HG02610 (cell line): ENCODE data around the gene OOSP1.
"Not testable (repeated sequence)": the region's sequence is repeated elsewhere in the genome, so short reads cannot be mapped to it uniquely, and the experiment has no call there.

ENCODE experiments used
- ATAC-seq: cut with Tn5 transposase; IDR thresholded peaks from one replicate; pipeline ENCODE4 v1.9.1; 2021; ENCODE audit warnings: mild to moderate bottlenecking, moderate library complexity; ENCODE audit not compliant: unreplicated experiment

Gene OOSP1

DNA sequence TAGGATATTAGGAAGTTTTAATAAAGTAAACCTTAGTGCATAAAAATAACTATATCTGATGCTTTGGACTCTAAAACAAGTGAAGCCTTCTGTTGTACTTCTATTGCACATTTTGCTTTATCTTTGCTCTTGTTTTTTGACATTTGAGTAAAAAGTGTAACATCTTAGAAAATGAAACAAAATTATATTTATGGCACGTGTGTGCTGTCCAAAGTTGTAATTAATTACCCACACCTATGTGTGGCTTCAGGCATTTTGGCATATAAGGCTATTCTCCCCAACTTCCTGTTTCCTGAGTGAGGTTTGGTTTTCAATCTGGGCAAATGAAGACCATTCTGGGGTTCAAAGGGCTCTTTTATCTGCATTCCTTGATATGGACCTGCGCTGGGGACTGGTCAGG, at the start of gene OOSP1:
OOSP1 (plus strand) TSS at position 301 of the 400 bp plus-strand sequence; CDS start at position 324, 23 bp downstream.
- no peak for ATAC-seq

- no peak for ATAC-seq
These were observed 46.5 kb upstream of the OOSP1 start for GRCh38 chr11:59891781-59892181.

- ATAC-seq, result no peak
These were observed 43.6 kb upstream of the OOSP1 start for GRCh38 chr11:59894616-59895015.

DNA sequence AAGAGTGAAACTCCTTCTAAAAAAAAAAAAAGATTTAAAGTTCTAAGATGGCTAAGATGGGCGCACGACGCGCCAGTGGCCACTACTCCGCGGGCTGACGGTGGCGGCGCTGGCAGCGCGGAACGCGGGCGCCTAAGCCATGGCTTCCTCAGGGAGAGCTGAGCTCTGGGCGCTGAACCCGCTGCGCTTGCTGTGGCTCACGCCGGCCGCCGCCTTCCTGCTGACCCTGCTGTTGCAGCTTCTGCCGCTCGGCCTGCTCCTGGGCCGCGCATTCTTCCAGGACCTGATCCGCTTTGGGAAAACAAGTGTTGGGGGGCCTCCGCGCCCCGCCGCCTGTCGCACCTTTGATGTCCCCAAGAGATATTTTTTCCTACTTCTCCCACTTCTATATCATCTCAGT, 40.2 kb upstream of the OOSP1 start:
- ATAC-seq, result no peak

DNA sequence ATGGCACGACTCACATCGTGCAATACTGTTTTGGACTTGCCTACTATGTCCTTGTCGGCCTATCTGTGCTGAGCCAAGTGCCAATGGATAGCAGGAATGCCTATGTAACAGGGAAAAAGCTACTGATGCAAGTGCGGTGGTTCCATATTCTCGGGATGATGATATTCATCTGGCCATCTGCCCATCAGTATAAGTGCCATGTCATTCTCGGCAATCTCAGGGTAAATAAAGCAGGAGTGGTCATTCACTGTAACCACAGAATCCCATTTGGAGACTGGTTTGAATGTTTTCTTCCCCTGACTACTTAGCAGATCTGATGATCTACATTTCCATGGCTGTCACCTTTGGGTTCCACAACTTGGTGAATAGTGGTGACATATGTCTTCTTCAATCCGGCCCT, 39.6 kb upstream of the OOSP1 start:
- no peak for ATAC-seq

- ATAC-seq, result no peak
These were observed 38.7 kb upstream of the OOSP1 start for GRCh38 chr11:59899532-59899931.

GRCh38 chr11:59900366-59901126, 37.7 kb upstream of the OOSP1 start:
- ATAC-seq, result no peak

DNA sequence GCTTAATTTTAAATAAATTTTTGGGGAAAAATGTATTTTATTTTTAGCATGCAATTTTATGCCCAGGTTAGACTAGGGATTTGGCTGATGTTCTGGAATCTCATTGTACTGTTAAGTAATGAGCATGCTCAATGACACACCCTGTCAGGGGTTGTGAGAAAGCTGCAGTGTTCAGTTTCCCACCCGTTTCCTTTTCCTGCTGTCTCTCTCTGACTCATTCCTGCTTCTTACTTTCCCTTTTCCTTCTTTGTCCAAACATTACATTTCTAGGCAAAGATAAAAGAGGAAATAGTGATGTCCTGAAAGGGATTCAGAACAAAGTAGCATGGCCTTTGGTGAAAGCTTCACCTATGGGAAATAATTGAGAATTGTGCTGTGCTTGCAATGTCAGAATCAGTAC, 36.9 kb upstream of the OOSP1 start:
- no peak for ATAC-seq

DNA sequence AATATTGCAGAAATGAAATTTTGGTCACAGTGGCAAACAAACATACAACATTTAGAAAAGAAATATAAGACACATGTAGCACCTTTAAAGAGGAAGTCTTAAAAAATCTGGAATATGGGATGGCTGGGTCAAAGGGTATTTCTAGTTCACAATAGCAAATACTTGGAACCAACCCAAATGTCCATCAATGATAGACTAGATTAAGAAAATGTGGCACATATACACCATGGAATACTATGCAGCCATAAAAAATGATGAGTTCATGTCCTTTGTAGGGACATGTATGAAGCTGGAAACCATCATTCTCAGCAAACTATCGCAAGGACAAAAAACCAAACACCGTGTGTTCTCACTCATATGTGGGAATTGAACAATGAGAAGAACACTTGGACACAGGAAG, 34.7 kb upstream of the OOSP1 start:
- not testable (repeated sequence) for ATAC-seq

DNA sequence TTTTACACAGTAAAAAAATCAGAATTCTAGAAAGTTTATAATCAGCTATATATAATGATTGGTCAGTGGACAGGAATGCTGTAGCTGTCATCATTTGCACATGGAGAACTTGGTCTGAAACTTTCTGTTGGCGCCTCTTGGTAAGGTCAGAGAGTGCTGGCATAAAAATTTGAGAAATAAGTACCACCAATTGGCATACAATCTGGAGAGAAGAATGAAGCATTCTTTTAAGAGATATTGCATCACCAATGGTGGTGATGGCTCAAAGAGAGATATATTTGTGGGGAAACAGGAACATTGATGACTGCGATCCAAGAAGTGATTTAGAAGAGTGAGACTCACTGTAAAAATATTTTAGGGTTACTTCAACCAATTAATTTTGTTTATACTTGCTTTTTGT, 19.8 kb upstream of the OOSP1 start:
- no peak for ATAC-seq

DNA sequence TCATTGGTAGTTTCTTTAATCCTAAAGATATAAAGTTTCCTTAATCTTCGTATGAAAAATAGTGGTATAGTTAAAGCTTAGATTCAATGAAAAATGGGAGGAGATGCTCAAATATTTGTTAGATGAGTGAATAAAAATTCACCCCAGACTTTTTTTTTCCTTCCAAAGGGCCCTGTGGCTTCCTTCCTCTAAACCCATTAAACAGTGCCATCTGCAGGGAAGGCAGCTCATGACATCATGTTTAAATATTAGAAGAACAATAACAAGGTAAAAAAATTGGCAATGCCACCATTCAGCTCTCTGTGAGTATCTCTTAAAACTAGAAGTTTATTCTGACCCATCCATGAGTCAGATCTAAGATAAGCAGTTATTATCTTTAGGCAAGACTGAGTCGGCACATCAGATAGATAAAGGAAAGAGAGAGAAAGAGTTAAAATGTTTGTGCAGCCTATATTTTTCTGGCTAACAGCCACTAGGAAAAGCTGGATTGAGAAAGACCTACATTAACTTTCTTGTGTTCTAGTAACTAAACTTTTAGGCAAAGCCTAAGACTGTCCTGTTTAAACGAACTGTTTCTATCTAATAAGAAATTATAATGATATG, 19.1 kb upstream of the OOSP1 start:
- ATAC-seq, result no peak

GRCh38 chr11:59923813-59924212, 14.4 kb upstream of the OOSP1 start:
- ATAC-seq, result no peak

DNA sequence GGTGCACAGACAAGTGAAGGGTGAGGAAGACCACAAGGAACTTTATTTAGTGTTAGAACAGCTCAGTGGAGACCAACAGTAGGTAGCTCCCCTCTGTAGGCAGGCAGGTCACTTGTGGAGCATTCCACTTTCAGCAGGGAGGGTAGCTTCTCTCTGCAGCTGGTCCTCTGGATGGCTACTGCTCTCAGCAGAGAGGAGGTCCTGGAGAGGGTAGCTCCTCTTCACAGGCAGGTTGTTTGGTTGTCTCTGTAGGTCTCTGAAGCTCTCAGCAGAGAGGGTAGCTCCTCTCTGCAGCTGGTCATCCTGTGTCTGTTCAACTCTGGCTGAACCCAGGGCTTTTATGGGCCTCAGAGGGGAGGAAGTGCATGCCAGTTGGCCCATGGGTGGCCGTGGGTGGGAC, 6.5 kb upstream of the OOSP1 start:
- ATAC-seq, result no peak

DNA sequence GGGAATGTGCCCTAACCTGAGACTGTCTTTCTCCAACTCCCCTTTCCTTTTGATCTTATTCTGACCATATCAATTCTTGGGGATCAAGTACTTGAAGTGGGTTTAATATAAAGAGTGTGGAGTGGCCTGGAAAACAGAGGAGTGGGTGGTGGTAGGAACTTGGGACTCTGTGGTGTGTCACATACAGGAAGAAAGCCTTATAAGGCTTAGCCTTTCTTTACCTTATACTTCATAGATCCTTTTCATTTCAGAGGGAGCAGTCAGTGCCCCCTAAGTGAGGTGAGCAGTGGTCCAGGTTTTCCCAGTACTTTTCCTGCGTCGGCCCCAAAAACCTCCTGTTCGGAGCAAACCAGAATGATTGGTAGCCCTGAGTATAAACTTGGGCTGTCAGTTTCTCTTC, 486 bp downstream of the OOSP1 start:
- no peak for ATAC-seq

DNA sequence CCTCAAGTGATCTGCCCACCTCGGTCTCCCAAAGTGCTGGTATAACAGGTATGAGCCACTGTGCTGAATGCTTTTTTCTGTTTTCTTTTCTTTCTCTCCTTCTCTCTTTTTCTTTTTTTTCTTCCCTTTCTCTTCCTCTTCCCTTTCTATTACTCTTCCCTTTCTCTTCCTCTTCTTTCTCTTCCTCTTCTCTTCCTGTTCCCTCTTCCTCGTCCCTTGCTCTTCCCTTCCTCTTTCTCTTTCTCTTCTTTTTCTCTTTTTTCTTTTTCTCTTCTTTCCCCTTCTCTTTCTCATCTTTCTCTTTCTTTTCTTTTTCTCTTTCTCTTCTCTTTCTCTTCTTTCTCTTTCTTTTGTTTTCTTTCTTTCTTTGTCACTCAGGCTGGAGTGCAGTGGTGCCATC, 1.2 kb downstream of the OOSP1 start:
- ATAC-seq, result no peak

- ATAC-seq, result no peak
These were observed 2.9 kb downstream of the OOSP1 start for GRCh38 chr11:59941091-59941490.

DNA sequence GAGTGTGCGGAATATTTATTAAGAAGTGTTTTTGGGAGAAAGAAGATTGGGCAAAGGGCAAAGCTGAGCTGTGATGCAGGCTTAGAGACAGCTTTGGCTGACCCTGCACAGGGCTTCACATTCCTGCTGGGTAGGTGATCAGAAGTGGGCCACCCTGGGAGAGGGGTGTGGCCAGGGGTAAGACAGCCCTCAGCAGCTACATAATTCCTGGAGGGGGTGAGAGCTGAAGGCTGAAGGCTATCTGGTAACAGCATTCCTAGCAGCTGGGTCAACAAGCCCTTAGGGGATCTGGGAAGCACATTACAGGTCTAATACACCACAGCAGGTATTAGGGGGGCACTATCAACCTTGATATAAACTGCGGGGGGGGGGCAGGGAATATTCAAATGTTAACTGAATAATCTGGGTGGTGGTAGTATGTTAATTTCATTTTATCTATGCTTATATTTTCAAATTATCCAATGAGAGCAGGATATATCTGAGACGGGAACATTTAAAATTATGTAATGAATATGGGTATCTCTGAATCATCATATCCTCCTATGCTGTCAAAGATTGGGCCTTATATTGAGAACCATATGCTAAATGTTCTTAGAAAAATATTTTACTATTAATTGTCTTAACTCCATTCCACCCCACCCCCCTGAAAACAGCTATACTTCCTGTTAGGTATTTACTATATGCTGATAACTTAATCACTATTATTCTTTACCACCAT, 5.9 kb downstream of the OOSP1 start:
- no peak for ATAC-seq

DNA sequence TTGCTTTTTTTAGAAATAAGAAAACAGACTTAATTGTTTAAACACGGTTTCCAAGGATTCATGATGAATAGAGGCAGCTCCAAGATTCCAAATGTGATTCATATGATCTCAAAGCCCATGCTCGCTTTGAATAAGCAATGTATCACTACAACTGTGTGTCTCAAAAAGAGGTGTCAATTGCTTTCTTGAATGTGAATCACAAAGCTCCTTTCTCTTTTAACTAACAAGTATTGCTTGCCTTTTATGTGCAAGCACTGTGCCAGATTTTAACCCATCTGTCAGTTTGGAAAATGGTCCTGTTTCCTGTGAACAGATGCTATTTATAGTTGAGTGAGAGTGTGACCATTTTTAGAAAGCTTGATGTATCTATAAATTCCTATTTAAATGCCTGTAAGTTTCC, 6.5 kb downstream of the OOSP1 start:
- no peak for ATAC-seq

DNA sequence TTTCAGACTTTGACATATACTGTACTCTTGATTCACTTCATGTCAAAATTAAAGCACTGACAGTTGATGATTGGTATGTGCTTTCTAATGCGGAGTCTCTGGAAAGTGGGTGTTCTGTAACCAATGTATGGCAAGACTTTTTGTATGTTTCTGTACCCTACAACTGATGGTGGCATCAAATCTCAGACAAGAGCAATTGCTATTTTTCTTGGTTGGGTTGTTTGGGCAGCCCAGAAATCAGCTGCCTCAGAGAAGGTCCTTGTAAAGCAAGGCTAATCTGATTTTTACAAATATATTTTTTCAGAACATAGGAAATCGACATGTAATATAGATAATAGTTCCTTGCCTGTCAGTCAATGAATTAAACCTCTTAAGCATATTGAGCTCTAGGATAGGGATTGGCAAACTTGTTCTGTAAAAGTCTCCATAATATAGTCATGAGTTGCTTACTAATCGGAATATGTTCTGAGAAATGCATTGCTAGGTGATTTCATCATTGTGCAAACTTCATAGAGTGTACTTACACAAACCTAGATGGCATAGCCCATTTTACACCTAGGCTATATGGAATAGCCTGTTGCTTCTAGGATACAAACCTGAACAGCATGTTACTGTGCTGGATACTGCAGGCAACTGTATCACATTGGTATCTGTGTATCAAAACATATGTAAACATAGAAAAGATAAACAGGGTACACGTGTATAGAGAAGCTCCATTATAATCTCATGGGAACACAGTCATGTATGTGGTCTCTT, 15.4 kb downstream of the OOSP1 start:
- no peak for ATAC-seq

GRCh38 chr11:59954219-59954847, 16.1 kb downstream of the OOSP1 start:
- ATAC-seq, result no peak

GRCh38 chr11:59957094-59957493, 18.9 kb downstream of the OOSP1 start:
- ATAC-seq, result no peak
